NOMO-1 treated with DMSO at 0.1 percent for 48 hours (cell line): ENCODE results near the gene SCAMP3.
"Not testable (repeated sequence)": the region's sequence is repeated elsewhere in the genome, so short reads cannot be mapped to it uniquely, and the experiment has no call there.

Source experiments
- DNase-seq: peaks from one replicate; lab custom pipeline; 2025; ENCODE audit not compliant: unreplicated experiment; lab: John Stamatoyannopoulos, UW

Gene SCAMP3

GRCh38 chr1:155255243-155256007 lies 6.7 kb downstream of the SCAMP3 start, which contains the start of gene ENTREP3:
ENTREP3 (minus strand) TSS chr1:155255483; CDS start chr1:155254877, 606 bp downstream.
- DNase-seq = peak; percentile 48

DNA sequence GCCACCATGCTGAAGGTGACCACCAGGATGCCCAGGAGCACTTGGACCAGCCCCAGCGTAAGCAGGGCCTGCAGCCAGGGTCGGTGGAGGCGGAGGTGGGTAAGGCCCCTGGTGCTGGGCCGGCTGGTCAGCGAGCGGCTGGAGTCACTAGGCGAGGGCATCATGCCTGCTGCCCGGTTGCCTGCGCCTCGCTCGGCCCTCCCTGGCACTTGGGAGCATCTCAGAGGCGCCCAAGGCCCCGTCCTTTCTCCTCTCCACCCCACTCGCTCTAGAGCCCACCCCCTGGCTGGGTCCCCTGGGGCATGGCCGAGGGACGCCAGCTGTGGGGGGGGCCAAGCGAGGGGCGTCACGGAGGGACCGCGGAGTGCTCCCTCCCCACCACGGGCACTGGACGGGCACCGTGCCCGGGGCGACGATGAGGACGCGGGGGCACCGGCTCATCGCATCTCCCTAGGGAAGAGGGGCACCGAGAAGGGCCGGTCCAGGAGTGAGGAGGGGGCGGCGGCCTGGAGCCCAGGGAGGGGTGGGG lies 7.4 kb downstream of the SCAMP3 start:
- DNase-seq = no peak

GRCh38 chr1:155254228-155254713 lies 7.9 kb downstream of the SCAMP3 start:
- no peak for DNase-seq

GRCh38 chr1:155253797-155254196 lies 8.4 kb downstream of the SCAMP3 start:
- DNase-seq = no peak

GRCh38 chr1:155253208-155253607 lies 9.0 kb downstream of the SCAMP3 start:
- DNase-seq = no peak

DNA sequence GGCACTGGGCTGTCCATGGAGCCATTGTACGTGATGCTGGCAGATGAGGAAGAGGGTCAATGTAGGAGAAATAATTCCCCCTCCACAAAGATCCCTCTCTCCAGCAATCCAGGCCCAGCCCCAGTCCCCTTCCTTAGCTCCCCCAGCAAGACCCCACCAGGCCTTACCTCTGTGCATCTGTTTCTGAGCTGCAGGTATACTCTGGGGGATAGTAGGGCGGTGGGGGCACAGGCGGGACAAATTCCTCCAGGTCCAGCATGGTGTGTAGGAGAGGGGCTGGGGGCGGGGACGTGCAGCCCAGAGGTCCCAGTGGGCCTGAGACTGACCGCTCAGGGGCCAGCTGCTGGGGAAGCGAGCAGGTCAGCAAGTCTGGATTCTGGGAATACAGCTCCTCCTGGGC lies 10.6 kb downstream of the SCAMP3 start:
- DNase-seq = no peak

DNA sequence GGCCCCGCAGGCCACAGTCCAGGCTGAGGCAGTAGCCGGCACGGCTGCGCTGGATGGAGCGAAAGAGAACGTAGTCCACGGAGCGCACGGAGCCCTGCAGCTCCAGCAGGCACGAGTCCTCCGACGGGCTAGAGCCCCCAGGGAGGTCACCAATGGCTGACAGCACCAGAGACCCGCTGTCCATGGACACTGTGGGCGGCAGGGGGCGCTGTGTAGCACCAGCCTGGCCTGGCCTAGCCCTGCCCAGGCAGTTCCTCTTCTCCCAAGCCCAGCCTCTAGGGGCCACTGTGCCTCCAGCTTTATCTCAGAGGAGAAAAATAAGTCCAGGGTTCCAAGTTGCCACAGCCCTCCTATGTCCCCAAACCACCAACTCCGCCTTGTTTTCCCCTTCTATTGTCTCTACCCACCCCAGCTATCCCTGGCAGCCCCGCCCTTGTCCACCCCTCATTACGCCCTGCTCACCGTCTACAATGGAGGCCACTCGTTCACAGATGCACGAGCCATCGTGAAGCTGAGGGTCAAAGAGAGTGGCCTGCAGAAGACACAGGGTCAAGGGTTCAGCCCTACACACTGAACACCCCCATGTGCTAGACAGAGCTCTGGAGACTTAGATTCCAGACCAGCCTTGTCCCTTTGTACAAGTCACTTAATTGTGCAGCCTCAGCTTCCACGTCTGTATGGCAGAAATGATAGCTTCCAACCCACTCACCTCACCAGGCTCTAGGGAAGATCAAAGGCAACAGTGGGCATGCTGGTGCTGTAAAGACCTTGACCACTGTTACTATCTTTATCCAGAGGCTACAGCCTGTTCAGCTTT lies 11.3 kb downstream of the SCAMP3 start:
- peak; percentile 91 for DNase-seq

GRCh38 chr1:155250246-155250632 lies 11.9 kb downstream of the SCAMP3 start:
- DNase-seq = no peak

- no peak for DNase-seq
These were observed 14.2 kb downstream of the SCAMP3 start for GRCh38 chr1:155247667-155248553.

DNA sequence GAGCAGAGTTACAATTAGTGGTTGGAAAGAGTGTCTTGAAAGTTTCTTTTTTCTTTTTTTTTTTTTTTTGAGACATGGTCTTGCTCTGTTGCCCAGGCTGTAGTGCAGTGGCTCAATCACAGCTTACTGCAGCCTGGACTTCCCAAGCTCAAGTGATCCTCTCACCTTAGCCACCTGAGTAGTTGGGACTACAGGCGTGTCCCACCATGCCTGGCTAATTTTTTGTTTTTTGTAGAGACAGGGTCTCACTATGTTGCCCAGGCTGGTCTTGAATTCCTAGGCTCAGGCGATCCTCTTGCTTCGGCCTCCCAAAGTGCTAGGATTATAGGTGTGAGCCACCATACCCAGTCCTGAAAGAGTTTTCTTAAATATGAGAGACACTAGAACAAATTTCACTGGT lies 15.4 kb downstream of the SCAMP3 start:
- DNase-seq = not testable (repeated sequence)

DNA sequence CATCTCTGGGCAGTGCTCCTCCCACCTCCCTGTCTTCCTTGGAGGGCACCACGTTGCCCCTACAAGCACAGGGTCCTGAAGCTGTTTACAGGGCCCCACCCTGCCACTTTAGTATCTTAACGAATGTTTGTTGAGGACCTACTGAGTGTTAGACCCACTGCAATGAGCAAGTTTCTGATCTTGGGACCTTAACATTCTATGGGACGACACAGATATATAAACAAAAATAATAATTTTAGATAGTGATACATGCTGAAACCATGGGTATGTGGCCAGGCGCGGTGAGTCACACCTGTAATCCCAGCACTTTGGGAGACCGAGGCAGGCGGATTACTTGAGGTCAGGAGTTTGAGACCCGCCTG lies 17.0 kb downstream of the SCAMP3 start:
- no peak for DNase-seq

DNA sequence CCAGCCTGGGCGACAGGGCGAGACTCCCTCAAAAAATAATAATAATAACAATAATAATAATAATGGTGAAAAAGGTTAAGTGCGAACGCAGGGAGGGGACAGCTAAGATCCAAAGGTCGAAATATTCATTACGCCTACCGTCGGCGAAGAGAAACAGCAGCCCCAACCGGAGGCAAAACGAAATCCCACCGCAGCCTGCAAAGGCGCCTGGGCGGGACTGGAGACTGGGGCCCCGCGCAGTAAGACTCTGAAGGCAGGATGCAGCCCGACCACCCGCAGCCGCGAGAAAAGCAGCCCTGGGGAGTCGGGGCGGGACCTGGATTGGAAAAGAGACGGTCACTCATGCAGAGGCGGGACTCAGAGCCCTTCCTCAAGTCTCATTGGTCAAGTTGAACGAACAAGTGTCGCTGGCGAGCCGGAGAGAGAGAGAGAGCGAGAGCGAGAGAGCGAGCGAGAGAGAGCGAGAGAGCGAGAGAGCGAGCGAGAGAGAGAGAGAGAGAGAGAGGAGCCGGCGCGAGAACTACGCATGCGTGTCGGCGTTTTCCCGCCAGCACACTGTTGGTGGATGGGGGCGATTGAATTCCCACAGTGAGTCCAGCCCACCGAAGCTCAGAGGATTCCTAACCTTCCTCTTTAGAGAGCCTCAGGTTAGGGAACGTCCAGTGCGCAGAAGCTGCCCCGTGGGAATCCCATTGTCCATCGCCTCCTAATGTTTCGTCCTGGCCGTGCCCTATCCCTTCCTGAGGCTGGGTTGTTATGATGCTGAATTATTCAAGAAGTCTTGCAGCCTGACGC lies 17.6 kb downstream of the SCAMP3 start:
- peak; percentile 99 for DNase-seq

GRCh38 chr1:155242805-155243358 lies 19.3 kb downstream of the SCAMP3 start:
- DNase-seq = no peak

- DNase-seq = peak; percentile 77
These were observed 20.3 kb downstream of the SCAMP3 start for GRCh38 chr1:155241841-155242264.

- peak; percentile 84 for DNase-seq
These were observed 21.0 kb downstream of the SCAMP3 start for GRCh38 chr1:155241069-155241679.

- DNase-seq = no peak
These were observed 25.7 kb downstream of the SCAMP3 start for GRCh38 chr1:155236451-155236850.

GRCh38 chr1:155235375-155235774 lies 26.8 kb downstream of the SCAMP3 start:
- DNase-seq = not testable (repeated sequence)

- not testable (repeated sequence) for DNase-seq
These were observed 28.7 kb downstream of the SCAMP3 start for GRCh38 chr1:155233502-155233901.
